Fibroblast of villous mesenchyme (primary cell): ENCODE data around the gene KLF9. TPM values are rescaled to one million over a fixed set of nuclear protein-coding genes. Genes with fewer than 3 reads are reported as not detected.

Experiments
- DNase-seq: peaks from one replicate; pipeline ENCODE4 v3.0.0-alpha.2; 2010; ENCODE audit warnings: low read depth
- H3K4me3 ChIP-seq: 2 replicates; pipeline ENCODE4 v1.5.1; 2011; ENCODE audit warnings: low read depth, mild to moderate bottlenecking, low read length
- CTCF ChIP-seq: IDR thresholded peaks from 2 replicates; pipeline ENCODE4 v1.5.1; 2012; ENCODE audit warnings: low read depth, mild to moderate bottlenecking, low read length; ENCODE audit not compliant: insufficient read depth
- total RNA-seq: library from RNA; depleted of rRNA; stranded (reverse); fragments of >200 nt; gene quantifications from 2 replicates; pipeline ENCODE4 v1.2.3, GENCODE V29; 2012

Gene KLF9
- total RNA-seq, 1 donor: 37.1 TPM

GRCh38 chr9:70451765-70452164 is 37.3 kb upstream of the KLF9 start:
- TF ChIP-seq CTCF: no peak
- no peak for DNase-seq
- no peak overlapping the region for H3K4me3 ChIP-seq

- no peak for DNase-seq
- no peak for TF ChIP-seq CTCF
- H3K4me3 ChIP-seq: no peak overlapping the region
Observed at GRCh38 chr9:70450738-70451137, 36.3 kb upstream of the KLF9 start.

- H3K4me3 ChIP-seq: no peak overlapping the region
- DNase-seq: no peak
- TF ChIP-seq CTCF: no peak
Observed at GRCh38 chr9:70449461-70449860, 35.0 kb upstream of the KLF9 start.

- no peak for TF ChIP-seq CTCF
- DNase-seq: peak; percentile 50
- H3K4me3 ChIP-seq: no peak overlapping the region
Observed at GRCh38 chr9:70448919-70449318, 34.5 kb upstream of the KLF9 start.

GRCh38 chr9:70444904-70445303 is 30.4 kb upstream of the KLF9 start:
- DNase-seq: no peak
- TF ChIP-seq CTCF: no peak
- no peak overlapping the region for H3K4me3 ChIP-seq

GRCh38 chr9:70442328-70442848 is 27.9 kb upstream of the KLF9 start:
- H3K4me3 ChIP-seq: no peak overlapping the region
- no peak for TF ChIP-seq CTCF
- no peak for DNase-seq

- DNase-seq: no peak
- no peak for TF ChIP-seq CTCF
- H3K4me3 ChIP-seq: no peak overlapping the region
Observed at GRCh38 chr9:70441622-70442021, 27.2 kb upstream of the KLF9 start.
